ENCODE measurements around the gene TSNAXIP1.

- TF ChIP-seq CTCF (IDR thresholded peaks at IDR 0.05; ENCODE audit: insufficient read depth, low read length, poor library complexity, severe bottlenecking) (no peak), EZH2phosphoT487 (conservative IDR thresholded peaks at IDR 0.05; ENCODE audit: low read length) (no peak)
Observed at GRCh38 chr16:67853670-67854069, 47.0 kb downstream of the TSNAXIP1 start.
